ENCODE data around the gene MON1A.
"Not testable (repeated sequence)": the region's sequence is repeated elsewhere in the genome, so short reads cannot be mapped to it uniquely, and the experiment has no call there.

MON1A gene, protein sequence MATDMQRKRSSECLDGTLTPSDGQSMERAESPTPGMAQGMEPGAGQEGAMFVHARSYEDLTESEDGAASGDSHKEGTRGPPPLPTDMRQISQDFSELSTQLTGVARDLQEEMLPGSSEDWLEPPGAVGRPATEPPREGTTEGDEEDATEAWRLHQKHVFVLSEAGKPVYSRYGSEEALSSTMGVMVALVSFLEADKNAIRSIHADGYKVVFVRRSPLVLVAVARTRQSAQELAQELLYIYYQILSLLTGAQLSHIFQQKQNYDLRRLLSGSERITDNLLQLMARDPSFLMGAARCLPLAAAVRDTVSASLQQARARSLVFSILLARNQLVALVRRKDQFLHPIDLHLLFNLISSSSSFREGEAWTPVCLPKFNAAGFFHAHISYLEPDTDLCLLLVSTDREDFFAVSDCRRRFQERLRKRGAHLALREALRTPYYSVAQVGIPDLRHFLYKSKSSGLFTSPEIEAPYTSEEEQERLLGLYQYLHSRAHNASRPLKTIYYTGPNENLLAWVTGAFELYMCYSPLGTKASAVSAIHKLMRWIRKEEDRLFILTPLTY

DNA sequence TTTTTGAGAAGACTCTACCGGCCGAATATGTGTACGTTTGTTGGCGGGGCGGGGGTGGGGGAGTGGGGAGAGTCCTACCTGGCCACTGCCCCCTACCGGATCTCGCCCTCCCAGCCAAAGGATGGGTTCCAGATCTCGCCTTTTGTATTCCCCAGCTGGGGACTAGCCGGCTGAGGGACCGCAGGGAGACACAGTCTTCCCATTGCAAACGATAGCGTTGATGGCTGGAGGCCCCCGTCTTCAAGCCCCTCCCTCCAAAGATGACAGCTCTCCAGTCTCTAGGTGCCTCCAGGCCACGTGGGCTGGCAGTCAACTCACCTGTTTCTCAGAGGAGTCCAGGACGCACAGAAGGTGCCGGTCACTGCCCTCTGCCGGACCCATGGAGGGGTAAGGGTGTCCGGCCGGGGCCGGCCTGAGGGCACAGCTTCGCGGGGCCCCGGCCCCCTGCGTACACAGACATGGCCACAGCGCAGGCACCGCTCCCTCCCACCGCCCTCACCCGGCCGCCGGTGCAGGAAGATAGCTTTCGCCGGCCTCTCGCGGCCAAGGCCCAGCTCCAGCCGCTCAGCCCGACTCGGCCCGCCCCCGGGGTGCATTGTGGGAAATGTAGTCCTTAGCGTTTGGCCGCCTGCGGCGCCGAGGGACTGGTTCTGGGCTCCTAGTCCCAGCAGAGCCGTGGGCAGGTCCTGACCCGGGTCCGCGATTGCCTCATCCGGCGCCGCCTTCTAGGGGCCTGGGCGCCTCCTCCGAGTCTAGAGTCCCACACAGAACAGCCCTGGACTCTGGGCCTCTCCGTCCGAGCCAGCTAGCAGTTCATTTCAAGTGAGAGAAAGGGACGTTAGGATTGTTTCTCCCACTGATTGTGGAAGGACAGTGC, at the start of gene MON1A:
MON1A (minus strand) TSS at position 521 of the 877 bp plus-strand sequence. CDS start 16,465 bp downstream, outside the sequence.
- peak; percentile 94 for DNase-seq

DNA sequence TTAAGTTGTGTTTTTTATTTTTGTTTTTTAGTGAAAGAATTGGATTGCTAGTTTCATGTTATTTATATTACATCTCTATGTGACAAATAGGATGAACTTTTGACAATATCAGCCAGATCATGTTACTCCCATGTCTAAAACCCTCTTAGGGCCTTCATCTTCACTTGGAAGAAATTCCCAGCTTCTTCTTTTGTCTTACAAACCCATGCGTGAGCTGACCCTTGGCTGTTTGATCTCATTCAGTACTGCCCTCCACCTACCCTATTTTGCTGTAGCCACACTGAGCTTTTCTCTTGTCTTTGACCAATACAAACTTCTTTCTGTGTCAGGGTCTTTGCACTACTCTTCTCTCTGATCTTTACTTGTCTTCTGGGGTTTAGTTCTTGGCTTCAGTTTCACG, 47.3 kb upstream of the MON1A start:
- DNase-seq = no peak

DNA sequence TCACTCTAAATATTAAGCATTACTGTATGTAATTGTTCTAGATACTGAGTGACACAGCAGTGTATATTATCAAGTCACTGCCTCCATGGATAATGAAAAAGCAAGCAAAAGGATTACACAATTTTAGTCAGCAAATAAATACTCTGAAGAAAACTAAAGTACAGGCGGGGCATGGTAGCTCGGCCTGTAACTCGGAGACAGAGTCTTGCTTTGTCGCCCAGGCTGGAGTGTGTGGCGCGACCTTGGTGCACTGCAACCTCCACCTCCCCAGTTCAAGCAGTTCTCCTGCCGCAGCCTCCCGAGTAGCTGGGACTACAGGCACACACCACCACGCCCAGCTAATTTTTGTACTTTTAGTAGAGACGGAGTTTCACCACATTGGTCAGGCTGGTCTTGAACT, 43.0 kb upstream of the MON1A start:
- no peak for DNase-seq

DNA sequence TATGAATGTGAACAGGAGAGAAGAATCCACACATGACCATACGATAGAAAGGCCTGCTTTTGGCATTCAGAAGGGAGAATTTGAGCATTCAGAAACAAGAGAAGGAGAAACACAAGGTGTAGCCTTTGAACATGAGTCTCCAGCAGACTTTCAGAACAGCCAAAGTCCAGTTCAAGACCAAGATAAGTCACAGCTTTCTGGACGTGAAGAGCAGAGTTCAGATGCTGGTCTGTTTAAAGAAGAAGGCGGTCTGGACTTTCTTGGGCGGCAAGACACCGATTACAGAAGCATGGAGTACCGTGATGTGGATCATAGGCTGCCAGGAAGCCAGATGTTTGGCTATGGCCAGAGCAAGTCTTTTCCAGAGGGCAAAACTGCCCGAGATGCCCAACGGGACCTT, 38.7 kb upstream of the MON1A start:
- no peak for DNase-seq

DNA sequence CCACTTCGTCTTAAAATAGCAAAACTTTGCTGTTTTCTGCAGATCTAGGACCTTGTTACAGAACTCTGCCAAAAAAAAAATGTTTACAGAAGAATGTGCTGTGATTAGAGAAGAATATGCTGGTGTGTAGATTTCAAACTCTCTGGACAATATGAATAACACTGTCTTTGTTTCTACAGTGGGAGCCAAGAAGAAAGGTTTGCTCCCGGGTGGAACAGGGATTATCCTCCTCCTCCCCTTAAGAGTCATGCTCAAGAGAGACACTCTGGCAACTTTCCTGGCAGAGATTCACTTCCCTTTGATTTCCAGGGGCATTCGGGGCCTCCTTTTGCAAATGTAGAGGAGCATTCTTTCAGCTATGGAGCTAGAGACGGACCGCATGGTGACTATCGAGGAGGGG, 37.7 kb upstream of the MON1A start:
- DNase-seq = no peak

DNA sequence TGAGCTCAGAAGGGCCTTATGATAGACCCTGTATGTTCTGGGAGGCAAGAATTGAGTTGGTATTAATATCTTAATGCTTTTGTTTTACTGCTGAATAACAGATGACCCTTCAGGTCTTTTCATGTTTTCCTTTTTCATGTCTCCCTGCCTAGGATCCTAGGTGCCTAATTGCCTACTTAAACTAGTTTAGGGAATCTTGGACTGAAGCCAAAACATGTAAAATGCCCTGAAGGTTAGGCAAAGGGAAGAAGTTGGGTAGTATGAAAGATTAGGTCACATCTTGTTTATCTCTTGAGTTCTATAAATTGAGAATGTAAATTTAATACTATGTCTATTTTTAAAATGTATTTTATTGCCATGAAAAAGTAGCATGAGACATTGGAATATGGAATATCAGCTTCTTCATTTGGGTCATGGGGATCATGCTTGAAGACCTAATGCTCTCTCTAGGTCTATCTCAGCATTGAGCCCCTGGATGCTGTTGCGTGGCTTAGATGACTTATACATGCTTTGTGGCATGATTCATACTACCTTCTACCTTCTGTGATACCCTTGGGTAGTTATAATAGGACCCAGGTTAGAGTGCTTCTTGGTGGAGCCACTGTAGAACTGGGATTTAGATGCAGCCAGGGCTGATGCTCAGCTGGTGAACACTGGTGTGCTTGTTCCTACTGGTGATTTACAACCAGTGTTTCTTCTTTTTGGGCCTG, 36.8 kb upstream of the MON1A start:
- no peak for DNase-seq

DNA sequence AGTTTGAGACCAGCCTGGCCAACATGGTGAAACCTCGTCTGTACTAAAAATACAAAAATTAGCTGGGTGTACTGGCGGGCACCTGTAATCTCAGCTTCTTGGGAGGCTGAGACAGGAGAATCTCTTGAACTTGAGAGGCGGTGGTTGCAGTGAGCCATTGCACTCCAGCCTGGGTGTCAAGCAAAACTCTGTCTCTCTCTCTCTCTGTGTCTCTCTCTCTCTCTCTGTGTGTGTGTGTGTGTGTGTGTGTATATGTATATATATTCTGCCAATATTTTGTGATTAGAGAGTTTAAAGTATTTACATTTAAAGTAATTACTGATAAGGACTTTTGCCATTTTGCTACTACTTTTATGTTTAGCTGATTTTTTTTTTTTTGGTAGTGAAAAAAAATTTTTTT, 26.0 kb upstream of the MON1A start:
- DNase-seq = no peak

DNA sequence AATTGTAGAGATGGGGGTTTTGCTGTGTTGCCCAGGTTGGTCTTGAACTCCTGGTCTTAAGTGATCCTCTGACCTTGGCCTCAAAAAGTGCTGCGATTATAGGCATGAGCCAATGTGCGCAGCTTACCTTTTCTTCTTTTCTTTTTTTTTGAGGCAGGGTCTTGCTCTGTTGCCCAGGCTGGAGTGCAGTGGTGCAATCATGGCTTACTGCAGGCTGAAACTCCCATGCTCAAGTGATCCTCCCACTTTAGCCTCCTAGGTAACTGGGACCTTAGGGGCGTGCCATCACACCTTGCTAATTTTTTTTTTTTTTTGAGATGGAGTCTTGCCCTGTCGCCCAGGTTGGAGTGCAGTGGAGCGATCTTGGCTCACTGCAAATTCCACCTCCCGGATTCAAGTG, 23.3 kb upstream of the MON1A start:
- DNase-seq = no peak

DNA sequence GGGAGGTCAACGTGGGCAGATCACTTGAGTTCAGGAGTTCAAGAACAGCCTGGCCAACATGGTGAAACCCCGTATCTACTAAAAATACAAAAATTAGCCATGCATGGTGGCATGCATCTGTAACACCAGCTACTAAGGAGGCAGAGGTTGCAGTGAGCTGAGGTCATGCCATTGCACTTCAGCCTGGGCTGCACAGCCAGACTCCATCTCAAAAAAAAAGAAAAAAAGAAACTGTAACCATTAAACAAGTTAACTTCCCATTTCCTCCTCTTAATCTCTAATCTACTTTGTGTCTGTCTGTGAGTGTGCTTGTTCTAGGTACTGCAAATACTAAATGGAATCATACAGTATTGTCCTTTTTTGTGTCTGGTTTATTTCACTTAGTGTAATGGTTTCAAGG, 13.0 kb upstream of the MON1A start:
- no peak for DNase-seq

DNA sequence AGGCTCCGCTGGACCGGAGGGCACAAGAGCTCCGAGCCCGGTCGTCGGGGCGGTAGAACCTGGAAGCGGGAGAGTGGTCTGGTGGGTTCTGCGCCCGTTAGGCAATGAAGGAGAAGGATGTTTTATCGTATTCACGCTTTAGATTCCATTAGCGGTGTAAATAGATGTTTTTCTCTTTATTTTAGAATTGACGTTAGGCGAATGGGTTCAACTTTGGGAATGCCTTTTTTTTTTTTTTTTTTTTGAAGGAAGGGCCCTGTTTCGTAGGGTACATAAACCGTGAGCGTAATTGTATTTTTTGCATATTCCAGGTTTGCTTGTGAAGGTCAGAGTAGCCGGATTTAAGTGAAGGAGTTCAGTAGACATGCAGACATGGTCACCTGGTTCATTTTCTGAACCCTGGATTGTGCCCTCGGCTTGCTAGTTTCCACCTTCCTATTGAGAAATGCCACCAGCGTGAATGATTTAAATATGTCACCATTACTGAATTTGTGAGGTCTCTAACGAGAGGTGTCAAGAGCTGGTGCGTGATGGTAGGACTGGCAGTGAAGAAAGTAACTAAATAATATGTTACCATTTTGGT, 11.1 kb upstream of the MON1A start:
- no peak for DNase-seq

DNA sequence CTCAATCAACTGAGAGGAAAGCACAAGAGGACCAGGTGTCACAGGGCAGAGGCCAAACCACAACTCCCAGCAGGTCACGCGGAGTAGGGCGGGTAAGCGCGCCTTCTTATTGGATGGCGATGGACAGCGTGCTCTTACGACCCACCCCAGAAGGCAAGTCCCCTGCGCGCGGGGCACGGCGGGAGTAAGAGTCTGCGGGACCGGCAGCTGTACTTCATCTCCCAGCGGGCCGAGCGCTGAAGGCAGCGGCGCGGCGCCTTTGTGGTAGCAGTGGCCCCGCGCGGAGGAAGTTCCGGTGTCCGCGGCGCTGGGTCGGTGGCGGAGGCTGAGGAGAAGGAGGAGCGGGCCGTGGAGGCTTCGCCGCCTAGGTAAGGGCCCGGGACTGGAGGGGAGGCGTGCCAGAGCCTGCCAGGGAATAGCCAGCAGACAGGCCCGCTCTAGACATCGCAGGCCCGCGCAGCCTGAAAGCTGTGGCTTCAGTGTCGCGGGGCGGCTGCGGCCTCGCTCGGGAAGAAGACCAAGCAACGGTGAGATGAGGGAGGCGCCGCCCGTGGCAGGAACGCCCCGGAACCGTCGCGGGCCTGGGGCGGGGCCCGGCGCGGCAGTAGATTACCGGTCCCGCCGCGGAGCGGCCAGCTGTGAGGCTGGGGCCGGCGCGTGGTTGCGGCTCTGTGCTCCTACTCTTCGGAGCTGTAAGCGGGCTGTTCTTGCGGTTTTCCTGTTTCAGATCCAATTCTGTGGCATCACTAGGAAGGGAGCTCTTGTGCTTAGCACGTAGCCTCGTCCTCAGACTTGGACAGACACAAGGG, 10.5 kb upstream of the MON1A start, which contains the start of gene RBM6:
RBM6 (plus strand) TSS at position 293 of the 809 bp plus-strand sequence. CDS start 22,492 bp downstream, outside the sequence.
- DNase-seq = peak; percentile 98

DNA sequence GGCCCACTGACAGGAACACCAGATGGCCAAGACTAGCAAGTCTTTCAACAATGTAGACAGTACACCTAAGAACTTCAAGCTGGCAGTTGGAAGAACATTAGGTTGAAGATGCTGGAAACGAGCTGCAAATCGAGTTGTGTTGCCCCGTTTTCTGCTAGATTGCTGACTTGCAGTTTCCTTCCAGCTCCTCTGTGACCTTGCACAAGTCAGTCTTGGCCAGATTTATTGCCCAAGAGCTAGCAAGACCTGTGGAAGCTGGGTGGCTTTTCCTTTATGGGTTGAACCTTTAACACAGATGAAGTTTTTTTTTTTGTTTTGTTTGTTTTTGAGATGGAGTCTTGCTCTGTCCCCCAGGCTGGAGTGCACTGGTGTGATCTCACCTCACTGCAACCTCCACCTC, 7.5 kb upstream of the MON1A start:
- DNase-seq = no peak

DNA sequence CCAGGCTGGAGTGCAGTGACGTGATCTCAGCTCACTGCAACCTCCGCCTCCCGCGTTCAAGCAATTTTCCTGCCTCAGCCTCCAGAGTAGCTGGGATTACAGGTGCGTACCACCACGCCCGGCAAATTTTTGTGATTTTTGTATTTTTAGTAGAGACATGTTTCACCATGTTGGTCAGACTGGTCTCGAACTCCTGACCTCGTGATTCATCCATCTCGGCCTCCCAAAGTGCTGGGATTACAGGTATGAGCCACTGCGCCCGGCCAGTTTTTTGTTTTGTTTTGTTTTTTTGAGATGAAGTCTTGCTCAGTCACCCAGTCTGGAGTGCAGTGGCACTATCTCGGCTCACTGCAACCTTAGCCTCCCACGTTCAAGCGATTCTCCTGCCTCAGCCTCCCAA, 2.7 kb upstream of the MON1A start:
- DNase-seq = not testable (repeated sequence)

DNA sequence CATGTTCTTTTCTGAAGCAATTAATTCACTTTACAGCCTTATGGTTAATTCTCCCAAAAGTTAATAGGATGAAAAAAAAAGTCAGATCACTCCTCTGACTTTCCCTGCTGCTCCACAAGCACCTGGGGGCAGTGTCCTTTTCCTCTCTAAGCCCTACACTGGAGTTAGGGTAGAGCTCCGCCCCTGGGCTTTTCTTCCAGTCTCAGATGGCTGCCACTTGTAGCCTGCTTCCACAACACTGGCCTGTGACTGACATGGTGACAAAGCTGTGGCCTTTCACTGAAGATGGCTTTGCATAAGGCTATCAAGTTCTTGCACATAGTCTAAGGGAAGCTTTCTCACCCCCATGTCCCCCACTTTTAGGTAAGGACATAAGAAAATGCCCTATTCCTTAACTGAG, 1.3 kb upstream of the MON1A start:
- DNase-seq = no peak

DNA sequence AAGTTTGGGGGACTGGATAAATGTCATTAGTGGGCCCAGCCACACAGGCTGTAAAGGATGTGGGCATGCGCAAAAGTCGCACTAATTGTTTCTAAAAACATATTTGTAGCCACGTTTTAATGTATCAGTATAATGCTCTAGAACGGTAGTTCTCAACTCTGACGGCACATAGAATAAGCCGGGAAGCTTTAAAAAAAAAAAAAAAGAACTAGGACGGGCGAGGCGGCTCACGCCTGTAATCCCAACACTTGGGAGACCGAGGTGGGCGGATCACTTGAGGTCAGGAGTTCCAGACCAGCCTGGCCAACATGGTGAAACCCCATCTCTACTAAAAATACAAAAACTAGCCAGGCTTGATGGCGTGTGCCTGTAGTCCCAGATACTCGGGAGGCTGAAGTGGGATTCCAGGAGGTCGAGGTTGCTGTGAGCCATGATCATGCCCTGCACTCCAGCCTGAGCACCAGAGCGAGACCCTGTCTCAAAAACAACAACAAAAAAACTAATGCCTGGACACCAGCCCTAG, 618 bp upstream of the MON1A start:
- no peak for DNase-seq

DNA sequence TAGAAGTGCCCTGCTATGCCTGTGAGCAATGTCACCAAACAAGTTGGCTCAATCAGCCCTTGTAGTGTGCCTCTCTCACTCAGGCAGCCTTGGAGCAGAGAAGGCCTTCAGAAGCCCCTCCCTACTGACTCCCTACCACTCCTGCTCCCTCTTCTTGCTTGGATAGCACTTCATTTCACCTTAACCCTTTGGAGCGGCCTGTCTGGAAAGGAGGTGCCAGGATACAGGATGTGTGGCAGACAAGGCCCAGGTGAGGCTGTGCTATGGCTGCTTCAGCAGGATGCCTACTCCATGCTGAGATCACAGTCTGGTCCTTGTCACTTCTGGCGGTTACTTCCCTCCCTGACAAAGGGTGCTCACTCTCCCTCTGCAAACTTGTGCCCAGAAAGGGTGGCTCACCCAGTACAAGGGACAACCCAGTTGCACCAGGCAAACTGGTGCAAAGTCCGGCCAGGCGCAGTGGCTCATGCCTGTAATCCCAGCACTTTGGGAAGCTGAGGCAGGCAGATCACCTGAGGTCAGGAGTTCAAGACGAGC, 1.1 kb downstream of the MON1A start:
- no peak for DNase-seq

DNA sequence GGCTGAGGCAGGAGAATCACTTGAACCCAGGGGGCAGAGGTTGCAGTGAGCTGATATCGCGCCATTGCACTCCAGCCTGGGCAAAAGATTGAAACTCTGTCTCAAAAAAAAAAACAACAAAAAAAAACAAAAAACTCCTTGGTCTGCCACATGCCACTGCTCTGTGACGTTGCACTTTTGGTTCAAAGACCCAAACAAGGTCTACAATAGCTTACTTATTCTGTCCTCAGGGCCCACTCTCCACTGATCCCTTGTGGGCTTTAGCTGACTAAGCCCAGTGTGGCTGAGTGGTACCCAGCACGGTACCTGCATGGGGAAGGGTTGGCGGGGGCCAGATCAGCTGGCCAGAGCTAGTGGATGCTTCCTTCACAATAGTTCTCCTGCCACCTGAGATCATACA, 1.8 kb downstream of the MON1A start:
- DNase-seq = no peak

DNA sequence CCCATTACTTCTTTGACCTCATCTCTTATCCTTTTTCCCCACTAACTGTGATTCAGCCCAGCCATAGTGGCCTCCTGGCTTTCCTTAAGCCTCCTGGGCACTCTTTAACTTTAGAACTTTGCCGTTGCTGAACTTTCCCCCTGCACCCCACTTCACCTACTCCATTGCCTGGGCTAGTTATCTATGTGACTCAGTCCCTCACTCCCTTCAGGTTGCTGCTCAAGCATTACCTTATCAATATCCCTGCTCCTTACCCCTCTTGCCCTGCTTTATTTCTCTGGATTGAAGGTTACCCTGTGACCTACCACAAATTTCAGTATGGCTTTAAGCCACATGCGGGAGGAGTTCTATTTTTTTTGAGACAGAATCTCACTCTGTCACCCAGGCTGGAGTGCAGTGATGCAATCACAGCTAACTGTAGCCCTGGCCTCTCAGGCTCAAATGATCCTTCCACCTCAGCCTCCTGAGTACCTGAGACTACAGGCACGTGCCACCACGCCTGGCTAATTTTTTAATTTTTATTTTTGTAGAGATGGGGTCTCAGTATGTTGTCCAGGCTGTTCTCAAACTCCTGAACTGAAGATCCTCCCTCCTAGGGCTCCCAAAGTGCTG, 3.4 kb downstream of the MON1A start:
- DNase-seq = no peak

DNA sequence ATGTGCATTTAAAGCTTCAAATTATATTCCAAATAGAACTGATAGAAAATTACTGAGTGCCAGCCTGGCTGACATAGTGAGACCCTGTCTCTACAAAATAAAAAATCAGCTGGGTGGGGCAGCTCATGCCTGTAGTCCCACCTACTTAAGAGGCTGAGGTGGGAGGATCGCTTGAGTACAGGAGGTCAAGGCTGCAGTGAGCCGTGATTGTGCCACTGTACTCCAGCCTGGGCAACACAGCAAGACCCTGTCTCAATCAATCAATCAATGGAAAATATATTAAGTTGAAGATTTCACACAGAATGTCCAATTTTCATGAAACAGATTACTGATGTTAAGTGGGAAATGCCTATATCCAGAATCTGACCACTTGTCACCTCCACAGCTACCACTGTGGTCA, 4.1 kb downstream of the MON1A start:
- no peak for DNase-seq

DNA sequence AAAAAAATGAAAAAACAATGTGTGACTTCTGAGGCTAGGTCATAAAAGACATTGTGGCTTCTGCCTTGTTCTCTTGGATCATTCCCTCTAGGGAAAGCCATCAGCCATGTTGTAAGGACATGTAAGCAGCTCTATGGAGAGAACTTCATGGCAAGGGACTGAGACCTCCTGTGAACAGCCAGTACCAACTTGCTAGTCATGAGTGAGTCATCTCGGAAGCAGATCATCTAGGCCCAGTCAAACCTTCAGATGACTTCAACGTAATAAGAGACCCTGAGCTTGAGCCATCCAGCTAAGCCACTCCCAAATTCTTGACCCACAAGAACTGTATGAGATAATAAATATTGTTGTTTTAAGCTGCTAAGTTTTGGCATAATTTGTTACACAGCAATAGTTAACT, 4.9 kb downstream of the MON1A start:
- no peak for DNase-seq
